HEK293T (cell line): ENCODE data around the gene PCGF1.

ENCODE experiments used
- CTCF ChIA-PET: fragments of 350-600 bp; formaldehyde crosslinking; extraction: SDS; loops from one replicate; lab custom pipeline; 2021; ENCODE audit warnings: antibody characterized with exemption, inconsistent platforms; lab: Yijun Ruan, JAX
- POLR2A ChIA-PET: fragments of 350-600 bp; formaldehyde crosslinking; extraction: SDS; loops from one replicate; lab custom pipeline; 2020; ENCODE audit warnings: antibody characterized with exemption, inconsistent platforms; lab: Yijun Ruan, JAX
- DNase-seq: peaks from one replicate; pipeline ENCODE4 v3.0.0; 2012; ENCODE audit warnings: mixed read lengths; ENCODE audit errors: extremely low spot score
- ARNT ChIP-seq: fragments of 450-650 bp; IDR thresholded peaks from 2 replicates; pipeline ENCODE4 v1.6.1; 2017; ENCODE audit warnings: mild to moderate bottlenecking
- BHLHE40 ChIP-seq: fragments of 450-650 bp; IDR thresholded peaks from 2 replicates; pipeline ENCODE4 v1.6.1; 2016; ENCODE audit warnings: mild to moderate bottlenecking, moderate library complexity, borderline replicate concordance
- CTBP1 ChIP-seq: fragments of 450-650 bp; IDR thresholded peaks from 2 replicates; pipeline ENCODE4 v1.6.1; 2016; ENCODE audit warnings: borderline replicate concordance
- ELF4 ChIP-seq: fragments of 450-650 bp; IDR thresholded peaks from 2 replicates; pipeline ENCODE4 v1.6.1; 2017; ENCODE audit warnings: antibody characterized with exemption
- FOXA1 ChIP-seq: fragments of 450-650 bp; IDR thresholded peaks from 2 replicates; pipeline ENCODE4 v1.6.1; 2016; ENCODE audit warnings: mild to moderate bottlenecking
- FOXK2 ChIP-seq: fragments of 450-650 bp; IDR thresholded peaks from 2 replicates; pipeline ENCODE4 v1.6.1; 2016; ENCODE audit warnings: mild to moderate bottlenecking
- FOXM1 ChIP-seq: fragments of 450-650 bp; IDR thresholded peaks from 2 replicates; pipeline ENCODE4 v1.6.1; 2017; ENCODE audit warnings: mild to moderate bottlenecking, borderline replicate concordance
- HDGF ChIP-seq: fragments of 450-650 bp; IDR thresholded peaks from 2 replicates; pipeline ENCODE4 v1.6.1; 2017; ENCODE audit warnings: antibody characterized with exemption, borderline replicate concordance
- L3MBTL2 ChIP-seq: fragments of 450-650 bp; conservative IDR thresholded peaks from 2 replicates; pipeline ENCODE4 v1.6.1; 2016; ENCODE audit warnings: mild to moderate bottlenecking
- LEF1 ChIP-seq: fragments of 450-650 bp; IDR thresholded peaks from 2 replicates; pipeline ENCODE4 v1.6.1; 2017; ENCODE audit warnings: mild to moderate bottlenecking, borderline replicate concordance
- NFRKB ChIP-seq: fragments of 450-650 bp; IDR thresholded peaks from 2 replicates; pipeline ENCODE4 v1.6.1; 2016; ENCODE audit warnings: mild to moderate bottlenecking, moderate library complexity
- PKNOX1 ChIP-seq: fragments of 450-650 bp; IDR thresholded peaks from 2 replicates; pipeline ENCODE4 v1.6.1; 2016
- SP1 ChIP-seq: fragments of 450-650 bp; IDR thresholded peaks from 2 replicates; pipeline ENCODE4 v1.6.1; 2017
- SUZ12 ChIP-seq: fragments of 450-650 bp; IDR thresholded peaks from 2 replicates; pipeline ENCODE4 v1.6.1; 2016; ENCODE audit warnings: mild to moderate bottlenecking
- TARDBP ChIP-seq: fragments of 450-650 bp; IDR thresholded peaks from 2 replicates; pipeline ENCODE4 v1.6.1; 2016
- ZNF384 ChIP-seq: fragments of 450-650 bp; IDR thresholded peaks from 2 replicates; pipeline ENCODE4 v1.6.1; 2016

The PCGF1 gene

GRCh38 chr2:74553892-74554819 is 46.7 kb upstream of the PCGF1 start, which contains the start of the genes DOK1 and LOXL3:
Gene DOK1 (plus strand): TSS chr2:74554720. CDS start chr2:74554755, 35 bp downstream.
Gene LOXL3 (minus strand): TSS chr2:74553942. CDS start chr2:74552634, 1,308 bp downstream.
- CTCF ChIA-PET: no interaction called here
- POLR2A ChIA-PET: interaction anchor here (0.9 to 1.6 kb wide), 5 partner anchors 14 to 96 kb away, joined by 3 to 6 read pairs (median 3); partner anchors contain the start of genes AUP1, HTRA2 and WBP1
- TF ChIP-seq FOXM1 (peak; percentile 21; the same call in 1 of the 2 replicates), FOXK2 (no peak), TARDBP (peak; percentile 89; the same call in 1 of the 2 replicates), ELF4 (no peak), L3MBTL2 (no peak), ZNF384 (no peak; the same call in 1 of the 2 replicates), HDGF (no peak), SP1 (no peak), ARNT (no peak)
- DNase-seq: peak; percentile 79

GRCh38 chr2:74552914-74553811 is 45.7 kb upstream of the PCGF1 start:
- peak; percentile 30 for DNase-seq
- POLR2A ChIA-PET: interaction anchor here (0.9 to 1.6 kb wide), 5 partner anchors 15 to 95 kb away, joined by 3 to 6 read pairs (median 3); partner anchors contain the start of genes AUP1, HTRA2 and WBP1
- TF ChIP-seq FOXA1: no peak
- no peak for TF ChIP-seq CTBP1
- no peak for TF ChIP-seq PKNOX1
- 0 out of 2 replicates have a peak, but pooled peaks have one; percentile 46 for TF ChIP-seq HDGF
- TF ChIP-seq ELF4: no peak
- TF ChIP-seq FOXK2: no peak
- no peak for TF ChIP-seq BHLHE40
- CTCF ChIA-PET: no interaction called here

GRCh38 chr2:74551942-74552913 is 44.7 kb upstream of the PCGF1 start:
- DNase-seq: no peak
- ChIA-PET CTCF (interaction anchor here (0.6 kb wide), 1 partner anchor 65 kb away, joined by 5 read pairs; no protein-coding TSS in a partner anchor), POLR2A (interaction anchor here (2.3 kb wide), 1 partner anchor 18 kb away, joined by 5 read pairs; no protein-coding TSS in a partner anchor)
- TF ChIP-seq FOXK2 (no peak), TARDBP (no peak), ARNT (no peak), ELF4 (no peak), HDGF (no peak), LEF1 (no peak), PKNOX1 (no peak), NFRKB (no peak), ZNF384 (no peak), SP1 (no peak), CTBP1 (no peak), L3MBTL2 (no peak), FOXM1 (no peak)

- POLR2A ChIA-PET: interaction anchor here (2.3 kb wide), 1 partner anchor 17 kb away, joined by 5 read pairs; no protein-coding TSS in a partner anchor
- no peak for DNase-seq
- TF ChIP-seq HDGF: no peak
- no peak for TF ChIP-seq CTBP1
- no peak for TF ChIP-seq SUZ12
- no peak for TF ChIP-seq TARDBP
- no peak for TF ChIP-seq FOXM1
- TF ChIP-seq BHLHE40: no peak
- no peak for TF ChIP-seq FOXK2
- TF ChIP-seq PKNOX1: no peak
- TF ChIP-seq SP1: no peak
- no peak for TF ChIP-seq L3MBTL2
- no peak for TF ChIP-seq LEF1
- TF ChIP-seq ELF4: no peak
- no peak for TF ChIP-seq FOXA1
- TF ChIP-seq ARNT: no peak
- TF ChIP-seq NFRKB: no peak
- no peak for TF ChIP-seq ZNF384
- CTCF ChIA-PET: interaction anchor here (0.6 kb wide), 1 partner anchor 65 kb away, joined by 5 read pairs; no protein-coding TSS in a partner anchor
Observed at GRCh38 chr2:74551530-74551929, 44.0 kb upstream of the PCGF1 start.
